Spleen (tissue), 7 donors: ENCODE measurements around the gene FAM216A.

Experiments
- POLR2A ChIP-seq, 3 donors: fragments of 450-650 bp; IDR thresholded peaks; one replicate each; pipeline ENCODE4 v1.5.1; 2017; ENCODE audit warnings: antibody characterized with exemption in 3 of 3, mild to moderate bottlenecking in 1 of 3
- POLR2AphosphoS5 ChIP-seq, 3 donors: sonication (generic); formaldehyde crosslinking; IDR thresholded peaks; one replicate each; pipeline ENCODE4 v1.5.1; 2017; ENCODE audit warnings: antibody characterized with exemption in 3 of 3
- TF ChIP-seq, protein P1 (sequence below), 11 experiments: fragments of 200-600 bp in 7 of 11; fragments of 450-650 bp in 4 of 11; sonication (generic) in 4 of 11; IDR thresholded peaks in 8 of 11; conservative IDR thresholded peaks in 3 of 11; 1 replicate in 7 of 11; 2 replicates in 4 of 11; pipeline versions ENCODE4 v1.4.0 to v1.8.0; 2016 to 2021; ENCODE audit warnings: antibody characterized with exemption in 11 of 11, inconsistent platforms in 4 of 11, mild to moderate bottlenecking in 1 of 11
- donor health status: DM: no; HTN: no; CAD: no; lungs with moderate emphysema.
- donor health status: DM: no; HTN: no; CAD: no.
- donor health status: DM: no; HTN: no; CAD: no.

DNA sequence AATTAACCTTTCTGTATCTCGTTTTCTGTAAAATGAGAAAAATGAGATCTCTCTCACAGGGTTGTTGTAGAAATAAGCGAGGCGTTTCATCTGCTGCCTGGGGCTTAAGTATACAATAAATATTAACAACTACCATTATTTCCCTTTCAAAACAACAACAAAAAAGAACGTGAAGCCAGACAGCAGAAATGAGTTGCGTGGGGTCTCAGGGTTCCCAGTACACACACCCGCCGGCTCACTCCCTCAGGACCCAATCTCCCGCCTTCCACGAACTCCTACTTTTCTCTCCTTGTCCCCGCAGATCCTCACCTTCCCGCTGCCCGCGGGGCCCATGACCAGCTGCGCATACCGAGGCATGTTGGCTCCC, 815 bp upstream of the FAM216A start:
- TF ChIP-seq, protein P1, sequence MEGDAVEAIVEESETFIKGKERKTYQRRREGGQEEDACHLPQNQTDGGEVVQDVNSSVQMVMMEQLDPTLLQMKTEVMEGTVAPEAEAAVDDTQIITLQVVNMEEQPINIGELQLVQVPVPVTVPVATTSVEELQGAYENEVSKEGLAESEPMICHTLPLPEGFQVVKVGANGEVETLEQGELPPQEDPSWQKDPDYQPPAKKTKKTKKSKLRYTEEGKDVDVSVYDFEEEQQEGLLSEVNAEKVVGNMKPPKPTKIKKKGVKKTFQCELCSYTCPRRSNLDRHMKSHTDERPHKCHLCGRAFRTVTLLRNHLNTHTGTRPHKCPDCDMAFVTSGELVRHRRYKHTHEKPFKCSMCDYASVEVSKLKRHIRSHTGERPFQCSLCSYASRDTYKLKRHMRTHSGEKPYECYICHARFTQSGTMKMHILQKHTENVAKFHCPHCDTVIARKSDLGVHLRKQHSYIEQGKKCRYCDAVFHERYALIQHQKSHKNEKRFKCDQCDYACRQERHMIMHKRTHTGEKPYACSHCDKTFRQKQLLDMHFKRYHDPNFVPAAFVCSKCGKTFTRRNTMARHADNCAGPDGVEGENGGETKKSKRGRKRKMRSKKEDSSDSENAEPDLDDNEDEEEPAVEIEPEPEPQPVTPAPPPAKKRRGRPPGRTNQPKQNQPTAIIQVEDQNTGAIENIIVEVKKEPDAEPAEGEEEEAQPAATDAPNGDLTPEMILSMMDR (IDR thresholded peaks at IDR 0.05 in 8 of 11, conservative IDR thresholded peaks at IDR 0.05 in 3 of 11), result no peak
- TF ChIP-seq POLR2AphosphoS5 (IDR thresholded peaks at IDR 0.05) (no peak), POLR2A (IDR thresholded peaks at IDR 0.05) (no peak)
